Fibroblast of skin of left quadriceps (primary cell): ENCODE results near the gene OPHN1.
"Not testable (repeated sequence)": the region's sequence is repeated elsewhere in the genome, so short reads cannot be mapped to it uniquely, and the experiment has no call there.

Experiments
- DNase-seq, 2 experiments: peaks; one replicate each; pipeline ENCODE4 v3.0.0-alpha.2; 2013; ENCODE audit warnings: low read depth in 2 of 2

Gene OPHN1

DNA sequence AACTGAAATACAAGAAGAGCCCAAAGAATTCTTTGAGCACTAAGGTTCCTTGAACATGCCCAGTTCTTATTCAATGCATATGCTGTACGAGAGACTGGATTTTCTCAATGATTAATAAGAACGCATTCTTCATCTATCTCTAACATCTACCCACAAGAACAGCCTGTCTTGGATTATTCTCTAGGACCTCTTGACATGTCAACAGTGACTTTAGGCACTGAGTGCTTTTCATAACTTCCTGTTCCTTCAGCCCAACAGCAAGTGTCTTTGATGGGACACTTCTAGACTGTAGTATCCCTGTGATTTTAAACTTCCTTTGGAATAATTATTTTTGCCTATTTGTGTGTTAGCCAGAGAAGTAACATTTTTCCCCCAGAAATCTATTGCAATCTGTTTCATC, 69.3 kb downstream of the OPHN1 start:
- DNase-seq: no peak

DNA sequence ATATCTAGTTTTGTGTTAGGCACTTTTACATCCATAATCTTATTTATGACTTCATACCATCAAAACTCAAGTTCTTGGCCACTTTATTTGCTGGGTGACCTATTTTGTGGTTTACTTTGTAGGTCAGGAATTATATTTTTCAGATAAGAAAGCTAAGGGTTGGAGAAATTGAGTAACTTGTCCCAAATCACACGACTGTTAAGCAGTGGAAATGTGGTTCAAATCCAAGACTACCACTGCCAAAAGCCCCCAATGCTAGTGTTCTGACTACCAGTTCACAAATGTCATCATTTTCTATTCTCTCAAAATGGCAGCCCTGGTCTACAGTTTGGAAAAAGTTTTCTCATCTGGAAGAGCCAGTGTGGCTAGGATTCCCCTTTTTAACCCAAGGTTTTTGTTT, 74.6 kb downstream of the OPHN1 start:
- no peak for DNase-seq

DNA sequence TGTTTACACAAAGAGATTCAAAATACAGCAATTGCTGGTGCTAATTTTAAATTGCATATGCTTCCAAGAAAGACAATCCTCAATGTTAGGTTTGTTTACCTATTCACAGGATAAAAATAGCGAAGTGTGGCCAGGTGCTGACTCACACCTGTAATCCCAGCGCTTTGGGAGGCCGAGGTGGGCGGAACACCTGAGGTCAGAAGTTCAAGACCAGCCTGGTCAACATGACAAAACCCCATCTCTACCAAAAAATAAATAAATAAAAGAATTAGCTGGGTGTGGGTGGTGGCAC, 77.7 kb downstream of the OPHN1 start:
- no peak for DNase-seq

DNA sequence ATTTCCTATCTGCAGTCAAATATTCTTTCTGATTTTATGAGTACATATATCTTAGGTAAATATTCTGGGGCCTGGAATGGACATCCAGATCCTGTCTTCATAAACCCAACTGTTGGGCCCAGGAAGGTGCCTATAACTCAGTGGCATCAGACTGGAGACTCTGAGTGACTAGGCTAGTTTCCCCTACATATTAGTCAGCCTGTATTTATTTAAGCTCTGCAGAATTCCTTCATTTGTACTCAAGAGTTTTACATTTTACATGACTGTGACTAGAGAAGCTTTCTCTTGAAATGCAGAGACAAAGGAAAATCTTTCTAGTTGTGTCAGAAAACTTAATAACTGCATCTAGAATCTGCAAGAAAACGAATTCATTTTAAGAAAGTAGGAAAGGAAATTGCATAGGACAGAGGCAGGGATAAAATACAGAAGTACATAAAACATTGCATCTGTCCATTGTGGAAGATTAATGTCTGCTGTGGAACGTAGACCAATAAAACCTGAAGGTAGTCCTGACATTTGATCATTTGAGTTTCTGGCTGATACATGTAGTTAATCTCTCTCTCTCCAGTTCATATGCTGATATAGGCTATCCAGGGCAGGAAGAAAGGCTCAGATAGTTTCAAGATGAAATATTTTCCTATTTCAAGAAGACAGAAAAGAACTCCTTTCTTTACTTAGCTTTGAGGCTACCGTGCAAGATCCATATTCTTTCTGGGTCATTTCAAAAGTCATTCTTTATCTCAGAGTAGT, 78.2 kb downstream of the OPHN1 start:
- no peak for DNase-seq

DNA sequence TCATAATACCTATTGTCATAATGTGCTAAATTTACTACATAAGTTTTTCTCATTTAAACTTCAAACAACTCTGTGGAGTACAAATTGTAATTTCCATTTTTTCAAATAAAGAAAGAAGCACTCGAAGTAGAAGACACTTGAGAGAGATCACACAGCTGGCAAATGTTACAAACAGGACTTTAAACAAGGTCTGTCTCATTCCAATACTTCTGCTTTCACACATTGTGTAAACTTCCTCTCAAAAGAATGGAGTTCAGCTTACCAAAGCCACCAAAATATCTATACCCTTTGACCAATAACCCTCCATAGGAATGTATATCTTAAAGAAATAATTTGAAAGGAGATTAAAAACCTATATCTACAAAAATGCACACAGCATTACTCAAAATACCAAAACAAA, 88.3 kb downstream of the OPHN1 start:
- DNase-seq: no peak

DNA sequence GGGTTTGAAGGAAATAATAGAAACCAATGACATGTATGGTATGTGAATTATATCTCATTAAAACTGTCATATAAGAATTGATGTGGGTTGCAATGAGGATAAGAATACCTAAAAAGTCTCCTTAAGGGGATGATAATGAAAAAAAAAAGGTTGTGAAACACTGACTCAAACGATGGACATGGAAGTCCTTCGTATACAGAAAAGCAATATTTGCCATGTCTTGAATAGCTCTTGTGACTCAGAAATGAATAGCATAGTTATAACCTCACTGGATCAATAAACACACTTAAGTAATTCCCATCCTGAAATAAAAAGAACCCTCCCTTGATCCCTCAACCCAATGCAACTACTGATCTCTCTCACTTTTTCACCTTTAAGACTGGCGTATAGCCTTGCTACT, 89.7 kb downstream of the OPHN1 start:
- DNase-seq: no peak

DNA sequence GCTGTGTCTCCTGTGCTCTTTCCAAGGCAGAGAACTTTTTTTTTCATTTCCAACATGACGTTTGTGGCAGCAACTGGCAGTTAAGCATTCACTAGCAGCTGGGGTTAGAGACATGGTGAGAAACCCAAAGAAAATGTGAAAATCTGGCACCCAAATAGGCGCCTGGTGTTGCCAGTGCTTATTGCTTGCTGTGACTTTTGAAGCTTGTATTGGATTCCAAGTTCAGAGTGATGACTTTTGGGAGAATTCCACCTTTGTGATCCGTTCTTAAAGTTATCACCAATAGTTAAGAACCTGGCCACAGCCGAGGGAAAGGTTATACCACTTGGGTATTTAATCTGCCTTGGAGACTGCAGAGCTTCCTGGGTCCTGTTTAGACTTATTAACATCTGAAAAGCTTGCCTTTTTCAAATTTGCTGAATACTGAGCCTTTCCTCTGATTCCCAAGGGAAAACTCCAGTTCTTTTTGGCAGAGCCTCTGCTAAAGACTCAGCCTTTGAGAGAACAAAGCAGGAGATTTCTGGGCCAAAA, 101.0 kb downstream of the OPHN1 start:
- DNase-seq: no peak

DNA sequence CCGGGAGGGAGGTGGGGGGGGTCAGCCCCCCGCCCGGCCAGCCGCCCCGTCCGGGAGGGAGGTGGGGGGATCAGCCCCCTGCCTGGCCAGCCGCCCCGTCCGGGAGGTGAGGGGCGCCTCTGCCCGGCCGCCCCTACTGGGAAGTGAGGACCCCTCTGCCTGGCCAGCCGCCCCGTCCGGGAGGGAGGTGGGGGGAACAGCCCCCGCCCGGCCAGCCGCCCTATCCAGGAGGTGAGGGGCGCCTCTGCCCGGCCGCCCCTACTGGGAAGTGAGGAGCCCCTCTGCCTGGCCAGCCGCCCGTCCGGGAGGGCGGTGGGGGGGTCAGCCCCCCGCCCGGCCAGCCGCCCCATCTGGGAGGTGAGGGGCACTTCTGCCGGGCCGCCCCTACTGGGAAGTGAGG, 106.5 kb downstream of the OPHN1 start:
- not testable (repeated sequence) for DNase-seq

DNA sequence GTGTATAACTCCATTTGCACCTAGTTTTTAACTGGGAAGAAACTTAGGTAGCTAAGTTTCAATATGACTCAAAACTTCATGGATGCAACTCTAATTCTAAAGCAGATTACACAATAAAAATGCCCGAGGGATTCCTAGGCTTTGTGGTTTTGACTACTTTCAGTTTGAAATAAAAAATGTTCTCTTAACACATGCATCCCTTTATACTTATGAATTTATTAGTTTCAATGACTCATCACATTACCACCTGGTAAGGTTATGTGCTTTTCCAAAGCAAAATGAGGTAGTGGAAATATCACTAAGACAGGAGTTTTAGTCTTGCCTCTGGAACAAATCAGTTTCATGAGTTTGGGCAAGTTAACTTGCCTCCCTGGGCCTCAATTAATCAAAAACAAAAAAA, 125.5 kb downstream of the OPHN1 start:
- DNase-seq: peak; percentile 76 to 77

DNA sequence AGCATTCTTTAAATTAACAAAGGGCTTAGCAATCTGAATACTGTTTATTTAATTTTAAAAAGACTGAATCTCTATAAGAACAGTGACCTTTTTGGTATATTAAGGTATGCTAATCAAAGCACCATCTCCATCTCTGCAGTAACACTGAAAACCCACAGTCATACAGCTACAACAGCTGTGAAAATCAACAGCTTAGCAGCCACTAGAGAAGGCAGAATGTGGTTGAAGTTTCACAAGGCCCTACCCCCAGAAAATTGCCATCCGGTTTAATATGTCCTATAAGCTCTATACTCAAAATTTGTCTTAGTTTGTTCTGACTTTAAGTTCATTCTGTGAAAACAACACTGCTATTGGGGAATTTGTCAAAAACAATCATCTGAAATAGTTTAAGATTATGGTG, 128.7 kb downstream of the OPHN1 start:
- DNase-seq: no peak

DNA sequence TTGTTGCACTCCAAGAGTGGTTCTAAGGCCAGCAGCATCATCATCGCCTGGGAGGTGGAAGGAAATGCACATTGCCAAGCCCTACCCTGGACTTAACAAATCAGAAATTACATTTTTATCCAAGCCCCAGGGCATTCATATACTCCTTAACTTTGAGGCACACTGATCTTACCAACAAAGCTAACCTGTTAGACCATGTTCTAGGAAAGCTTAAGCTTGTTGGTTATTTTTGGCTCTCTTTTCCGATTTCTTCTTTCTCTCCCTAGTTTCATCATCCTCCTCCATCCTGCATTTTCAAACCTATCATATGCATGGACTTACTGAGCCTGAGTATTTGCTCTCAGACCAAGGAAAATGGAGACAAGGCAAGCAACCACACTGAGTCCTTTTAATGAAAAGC, 133.4 kb downstream of the OPHN1 start:
- DNase-seq: no peak

DNA sequence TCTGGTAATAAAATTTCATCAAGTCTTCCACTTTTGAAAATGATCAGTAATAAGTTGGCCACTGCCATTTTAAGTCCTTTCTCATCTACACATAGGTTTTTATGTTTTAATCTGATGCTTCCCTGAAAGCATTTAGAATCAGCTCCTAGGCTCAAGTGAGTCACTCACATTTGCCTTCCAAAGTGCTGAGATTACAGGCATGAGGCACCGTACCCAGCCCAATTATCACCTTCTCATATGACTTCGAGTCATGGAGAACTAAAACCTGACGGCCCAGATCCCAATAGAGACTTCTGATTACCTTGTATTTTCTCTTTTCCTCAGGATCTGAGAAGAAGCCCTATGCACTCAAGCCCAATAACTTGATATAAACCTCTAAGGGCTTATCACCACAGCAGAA, 140.8 kb downstream of the OPHN1 start:
- DNase-seq: no peak

DNA sequence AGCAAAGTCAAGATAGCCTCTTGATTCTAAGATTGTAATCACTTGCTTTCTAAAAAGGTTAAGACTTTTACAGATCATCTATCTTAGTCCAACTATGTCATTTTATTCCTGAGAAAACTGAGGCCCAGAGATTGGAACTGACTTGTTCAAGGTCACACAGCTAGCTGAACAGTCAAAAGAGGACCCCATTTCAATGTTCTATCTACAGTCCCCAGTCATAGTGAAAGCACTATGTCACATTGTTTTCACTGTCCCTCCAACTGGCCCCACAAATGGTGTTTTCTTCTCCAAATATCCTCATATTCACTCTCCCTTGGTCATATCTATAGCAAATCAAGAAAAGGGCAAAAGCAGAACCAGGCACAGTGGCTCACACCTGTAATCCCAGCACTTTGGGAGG, 145.2 kb downstream of the OPHN1 start:
- DNase-seq: no peak

DNA sequence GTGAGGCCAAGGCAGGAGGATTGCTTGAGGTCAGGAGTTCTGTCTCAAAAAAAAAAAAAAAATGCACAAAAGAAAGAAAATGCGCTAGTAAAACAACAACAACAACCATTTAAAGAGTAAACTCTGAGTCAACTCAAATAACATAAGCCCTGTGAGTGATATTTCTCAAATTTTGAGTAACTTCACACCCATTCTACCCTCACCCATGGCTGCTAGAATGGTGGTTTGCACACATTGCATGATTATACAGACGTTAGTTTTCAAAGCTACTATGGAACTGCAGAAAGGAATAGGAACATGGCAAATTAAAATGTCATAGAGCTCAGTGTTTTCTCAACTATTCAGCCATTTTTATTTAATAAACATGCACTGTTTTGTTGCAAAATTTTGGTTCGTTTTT, 145.9 kb downstream of the OPHN1 start:
- no peak for DNase-seq

DNA sequence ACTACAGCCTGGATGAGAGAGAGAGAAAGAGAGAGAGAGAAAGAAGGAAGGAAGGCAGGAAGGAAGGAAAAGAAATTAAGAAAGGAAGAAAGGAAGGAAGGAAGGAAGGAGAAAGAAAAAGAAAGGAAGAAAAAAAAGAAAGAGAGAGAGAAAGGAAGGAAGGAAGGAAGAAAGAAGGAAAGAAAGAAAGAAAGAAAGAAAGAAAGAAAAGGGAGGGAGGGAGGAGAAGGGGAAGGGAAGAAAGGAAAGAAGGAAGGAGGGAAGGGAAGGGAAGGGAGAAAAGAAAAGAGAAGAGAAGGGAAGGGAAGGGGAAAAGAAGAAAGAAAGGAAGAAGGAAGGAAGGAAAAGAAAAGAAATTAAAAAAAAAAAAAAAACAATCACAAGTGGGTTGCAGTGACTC, 146.3 kb downstream of the OPHN1 start:
- no peak for DNase-seq

DNA sequence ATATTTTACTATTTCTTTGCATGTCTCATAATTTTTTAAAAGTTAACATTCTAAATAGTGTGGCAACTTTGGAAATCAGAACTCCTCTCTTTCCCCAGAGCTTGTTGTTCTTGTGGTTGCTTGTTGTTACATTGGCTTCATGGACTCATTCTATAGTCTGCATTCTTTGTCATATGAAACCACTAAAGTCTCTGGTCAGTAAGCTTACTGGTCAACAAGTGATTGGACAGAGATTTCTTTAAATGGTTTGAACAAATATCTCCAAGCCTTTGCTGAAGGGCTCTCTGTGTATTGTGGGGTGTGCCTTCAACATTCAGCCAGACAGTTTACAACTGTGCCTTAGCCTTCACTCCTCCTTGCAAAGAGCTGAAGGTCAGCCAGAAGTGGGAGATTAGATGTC, 147.2 kb downstream of the OPHN1 start:
- DNase-seq: no peak

DNA sequence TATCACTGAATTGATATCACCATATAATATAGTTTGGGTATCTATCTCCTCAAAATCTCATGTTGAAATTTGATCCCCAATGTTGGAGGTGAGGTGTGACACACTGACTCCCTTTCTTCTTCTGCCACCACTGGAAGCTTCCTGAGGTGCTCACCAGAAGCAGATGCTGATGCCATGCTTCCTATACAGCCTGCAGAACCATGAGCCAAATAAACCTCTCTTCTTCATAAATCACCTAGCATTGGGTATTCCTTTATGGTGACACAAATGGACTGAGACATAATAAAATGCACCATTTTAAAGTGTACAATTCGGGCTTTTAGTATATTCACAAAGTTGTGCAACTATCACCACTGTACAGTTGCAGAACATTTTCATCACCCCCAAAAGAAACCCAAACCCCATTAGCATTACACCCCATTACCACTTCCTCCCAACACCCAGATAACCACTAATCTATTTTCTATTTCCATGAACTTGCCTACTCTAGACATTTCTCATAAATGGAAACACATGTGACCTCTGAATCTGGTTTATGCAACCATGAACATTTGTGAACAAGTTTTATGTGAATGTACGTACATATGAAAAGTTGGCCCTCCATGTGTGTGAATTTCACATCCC, 148.9 kb downstream of the OPHN1 start:
- DNase-seq: peak in 1 of 2 experiments; percentile 9

DNA sequence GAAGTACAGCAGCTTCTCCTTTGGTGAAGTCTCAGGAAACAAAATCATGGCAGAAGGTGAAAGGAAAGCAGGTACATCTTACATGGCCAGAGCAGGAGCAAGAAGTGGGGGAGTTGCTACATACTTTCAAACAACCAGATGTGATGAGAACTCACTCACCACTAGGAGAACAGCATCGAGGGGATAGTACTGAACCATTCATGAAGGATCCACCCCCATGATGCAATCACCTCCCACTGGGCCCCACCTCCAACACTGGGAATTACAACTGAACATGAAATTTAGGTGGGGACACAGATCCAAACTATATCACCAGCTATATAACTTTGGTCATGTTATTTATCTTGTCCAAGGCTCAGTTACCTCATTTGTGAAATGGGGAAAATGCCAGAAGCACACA, 159.4 kb downstream of the OPHN1 start:
- DNase-seq: no peak

DNA sequence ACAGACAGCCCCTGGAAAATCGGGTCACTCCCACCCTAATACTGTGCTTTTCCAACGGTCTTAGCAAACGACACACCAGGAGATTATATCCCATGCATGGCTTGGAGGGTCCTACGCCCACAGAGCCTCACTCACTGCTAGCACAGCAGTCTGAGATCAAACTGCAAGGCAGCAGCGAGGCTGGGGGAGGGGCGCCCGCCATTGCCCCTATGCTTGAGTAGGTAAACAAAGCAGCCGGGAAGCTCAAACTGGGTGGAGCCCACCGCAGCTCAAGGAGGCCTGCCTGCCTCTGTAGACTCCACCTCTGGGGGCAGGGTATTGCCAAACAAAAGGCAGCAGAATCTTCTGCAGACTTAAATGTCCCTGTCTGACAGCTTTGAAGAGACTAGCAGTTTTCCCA, 168.5 kb downstream of the OPHN1 start:
- not testable (repeated sequence) for DNase-seq

DNA sequence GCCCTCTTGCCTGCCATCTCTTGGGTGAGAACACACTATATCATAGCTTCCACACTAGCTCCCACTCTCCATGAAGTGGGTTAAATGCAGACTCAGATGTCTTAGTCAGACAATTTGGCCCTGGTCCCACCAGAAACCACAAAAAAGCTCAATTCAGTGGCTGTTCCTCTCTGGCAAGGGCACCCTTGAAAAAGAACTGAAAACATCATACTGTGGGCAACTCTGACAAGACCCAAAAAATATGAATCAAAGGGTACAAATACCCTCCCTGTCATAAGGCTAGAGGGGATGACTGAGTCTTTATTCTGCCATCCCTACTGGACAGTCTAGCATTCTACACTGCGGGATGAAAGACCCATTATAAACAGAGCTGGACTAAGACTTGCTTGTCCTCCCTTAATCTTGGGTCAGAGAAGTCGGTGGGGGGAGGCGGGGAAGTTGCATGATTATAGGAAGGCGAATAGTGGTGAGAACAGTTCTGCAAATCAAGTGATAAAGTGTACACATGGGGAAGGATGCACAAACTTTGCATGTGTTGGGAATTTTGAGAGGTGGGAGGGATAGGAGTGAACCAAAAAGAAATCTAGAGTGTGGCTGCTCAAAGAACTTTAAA, 172.1 kb downstream of the OPHN1 start:
- DNase-seq: no peak

DNA sequence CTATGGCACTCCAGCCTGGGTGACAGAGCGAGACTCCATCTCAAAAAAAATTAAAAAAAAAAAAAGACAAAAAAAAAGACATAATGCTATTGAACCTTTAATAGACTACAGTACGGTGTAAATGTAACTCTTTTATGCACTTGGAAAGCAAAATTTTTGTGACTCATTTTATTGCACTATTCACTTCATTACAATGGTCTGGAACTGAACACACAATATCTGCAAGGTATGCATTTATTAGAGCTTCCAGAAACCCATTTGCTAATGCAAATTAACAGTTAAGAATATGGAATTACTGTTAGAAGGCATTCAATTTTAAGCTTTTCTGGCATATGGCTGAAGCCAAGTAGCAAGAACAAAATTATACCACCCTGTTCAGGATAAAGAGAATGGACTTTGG, 176.3 kb downstream of the OPHN1 start:
- DNase-seq: no peak

DNA sequence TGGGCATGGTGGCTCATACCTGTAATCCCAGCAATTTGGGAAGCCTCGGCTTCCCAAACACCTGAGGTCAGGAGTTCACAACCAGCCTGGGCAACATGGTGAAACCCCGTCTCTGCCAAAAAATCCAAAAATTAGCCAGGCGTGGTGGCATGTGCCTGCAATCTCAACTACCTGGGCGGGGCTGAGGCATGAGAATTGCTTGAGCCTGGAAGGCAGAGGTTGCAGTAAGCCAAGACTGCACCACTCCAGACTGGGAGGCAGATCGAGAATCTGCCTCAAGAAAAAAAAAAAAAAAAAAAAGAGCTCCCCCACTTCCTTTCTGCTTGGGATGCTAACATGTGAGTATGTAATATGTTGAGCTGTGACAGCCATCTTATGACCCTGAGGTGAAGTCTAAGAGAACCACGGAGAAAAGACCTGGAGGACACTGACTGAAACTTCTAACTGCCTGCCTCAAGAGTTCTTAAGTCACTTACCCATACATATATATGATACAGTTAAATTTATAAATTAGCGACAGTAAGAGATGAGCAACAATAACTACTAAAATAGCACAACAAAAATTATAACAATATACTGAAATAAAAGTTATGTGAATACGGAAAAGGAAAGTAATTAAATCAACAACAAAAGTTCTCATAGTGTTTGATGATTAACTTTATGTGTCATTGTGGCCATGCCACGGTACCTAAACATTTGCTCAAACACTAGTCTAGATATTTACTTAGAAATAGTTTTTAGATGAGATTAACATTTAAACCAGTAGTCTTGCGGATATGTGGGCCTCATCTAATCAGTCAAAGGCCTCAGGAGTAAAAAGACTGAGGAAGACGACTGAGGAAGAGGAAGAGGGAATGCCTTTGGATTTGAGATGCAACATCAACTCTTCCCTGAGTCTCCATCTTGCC, 178.3 kb downstream of the OPHN1 start:
- no peak for DNase-seq
